HG02571 (cell line): Measurements from ENCODE around the gene LHX2.

Experiments
- ATAC-seq: cut with Tn5 transposase; IDR thresholded peaks from one replicate; pipeline ENCODE4 v1.9.1; 2021; ENCODE audit warnings: mild to moderate bottlenecking, moderate library complexity; ENCODE audit not compliant: unreplicated experiment

LHX2 gene

DNA sequence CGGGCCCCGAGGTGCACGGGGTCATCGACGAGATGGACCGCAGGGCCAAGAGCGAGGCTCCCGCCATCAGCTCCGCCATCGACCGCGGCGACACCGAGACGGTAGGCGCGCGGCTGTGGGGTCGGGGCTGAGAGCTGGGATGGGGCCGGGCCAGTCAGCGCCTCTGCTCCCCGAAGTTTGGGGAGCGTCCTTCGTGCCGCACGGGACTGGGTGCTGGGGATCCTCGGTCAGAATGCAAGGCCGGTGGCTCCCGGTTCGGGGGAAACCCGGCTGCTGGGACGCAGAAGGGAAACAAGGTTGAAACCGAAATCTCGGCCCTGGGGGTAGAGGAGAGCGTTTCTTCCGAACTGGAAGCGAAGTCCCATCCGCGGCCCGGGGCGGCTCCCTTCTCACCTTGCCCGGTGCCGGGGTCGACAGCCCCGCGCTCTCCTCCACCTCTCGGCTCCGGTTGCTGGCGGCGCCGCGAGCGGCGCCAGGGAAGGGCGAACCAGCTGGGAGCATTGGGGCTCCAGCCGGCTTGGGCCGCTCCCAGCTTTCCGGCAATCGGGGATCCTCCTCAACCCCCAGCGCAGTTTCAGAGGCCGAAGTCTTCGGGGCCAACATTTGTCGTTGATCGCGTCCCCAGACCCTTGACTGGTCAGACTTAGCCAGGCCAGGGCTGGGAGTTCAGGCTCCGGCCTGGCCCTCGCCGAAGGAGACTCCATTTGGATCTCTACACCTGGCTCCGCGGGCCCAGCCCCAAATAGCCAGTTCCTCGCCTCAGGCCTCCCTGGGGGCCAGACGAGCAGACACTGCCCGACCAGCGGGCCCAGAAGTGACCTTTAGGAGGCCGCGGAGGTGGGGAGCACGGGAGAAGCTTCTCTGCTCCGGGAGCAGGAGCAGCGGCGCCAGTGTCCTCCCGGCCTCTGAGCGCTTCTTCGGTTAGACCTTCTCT, 1.1 kb downstream of the LHX2 start:
- no peak for ATAC-seq

DNA sequence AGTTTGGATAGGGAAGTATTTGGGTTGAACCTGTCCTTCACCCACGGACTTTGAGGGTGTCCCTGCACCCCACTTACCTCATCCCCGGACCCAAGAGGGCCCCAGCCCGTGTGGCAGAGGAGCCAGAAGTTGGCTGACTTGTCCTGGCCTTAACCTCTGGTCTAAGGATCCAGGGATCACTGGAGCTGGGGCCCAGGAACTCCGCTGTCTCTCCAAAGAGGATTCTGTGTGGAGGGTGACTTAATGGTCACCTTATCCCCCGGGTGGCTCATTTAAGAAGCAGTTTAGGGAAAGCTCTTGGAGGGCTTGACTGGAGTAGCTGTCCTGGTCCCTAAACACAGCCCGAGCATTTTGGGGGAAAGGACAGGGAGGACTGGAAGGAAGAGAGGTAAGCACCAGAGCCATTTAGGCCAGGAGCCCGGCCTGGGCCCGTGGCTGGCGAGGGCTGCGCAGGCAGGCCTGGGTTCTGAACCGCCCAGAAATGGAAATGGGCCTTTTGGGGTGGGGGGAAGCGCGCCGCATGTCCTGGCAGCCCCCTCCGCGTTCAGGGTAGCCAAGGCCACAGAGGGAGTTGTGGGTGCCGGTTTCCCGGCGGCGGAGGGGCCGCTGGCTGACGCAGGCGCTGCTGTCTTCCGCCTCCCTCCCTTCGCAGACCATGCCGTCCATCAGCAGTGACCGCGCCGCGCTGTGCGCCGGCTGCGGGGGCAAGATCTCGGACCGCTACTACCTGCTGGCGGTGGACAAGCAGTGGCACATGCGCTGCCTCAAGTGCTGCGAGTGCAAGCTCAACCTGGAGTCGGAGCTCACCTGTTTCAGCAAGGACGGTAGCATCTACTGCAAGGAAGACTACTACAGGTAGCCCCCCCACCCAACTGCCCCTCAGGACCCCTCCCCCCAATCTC, 2.0 kb downstream of the LHX2 start:
- ATAC-seq: no peak

DNA sequence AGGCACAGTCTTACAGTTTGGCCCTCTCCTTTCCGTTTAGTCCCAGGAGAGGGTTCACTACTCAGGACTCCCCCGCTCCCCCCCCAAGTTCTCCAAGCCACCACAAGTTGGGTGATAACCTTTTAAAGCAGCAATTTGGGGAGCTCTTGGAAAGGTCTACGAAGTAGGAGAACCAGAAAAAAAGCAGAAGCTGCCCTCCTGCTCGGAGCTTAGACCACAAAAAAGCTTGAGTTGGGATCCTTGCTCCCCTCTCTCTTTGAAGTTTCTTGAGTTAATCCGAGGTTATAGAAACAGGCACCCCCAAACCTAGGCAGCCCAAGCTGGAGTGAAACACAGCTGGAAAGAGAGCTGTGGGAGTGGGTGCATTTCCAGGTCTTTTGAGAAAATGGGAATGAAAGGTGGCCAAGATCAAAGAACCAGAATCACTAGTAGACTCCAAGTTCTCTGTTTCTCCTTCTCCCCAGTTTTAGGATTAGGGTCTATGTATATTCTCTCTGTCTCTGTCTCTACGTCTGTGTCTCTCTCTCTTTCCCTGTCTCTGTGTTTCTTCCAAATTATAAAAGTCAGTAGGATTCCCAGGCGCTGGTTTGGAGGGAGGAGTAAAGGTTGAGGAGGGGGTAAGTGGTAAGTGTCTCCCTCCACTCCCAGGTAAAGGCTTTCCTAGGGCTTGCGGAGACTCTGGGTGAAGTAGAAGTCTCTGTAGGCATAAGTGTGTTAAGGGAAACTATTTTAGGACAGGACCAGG, 2.8 kb downstream of the LHX2 start:
- ATAC-seq: no peak

DNA sequence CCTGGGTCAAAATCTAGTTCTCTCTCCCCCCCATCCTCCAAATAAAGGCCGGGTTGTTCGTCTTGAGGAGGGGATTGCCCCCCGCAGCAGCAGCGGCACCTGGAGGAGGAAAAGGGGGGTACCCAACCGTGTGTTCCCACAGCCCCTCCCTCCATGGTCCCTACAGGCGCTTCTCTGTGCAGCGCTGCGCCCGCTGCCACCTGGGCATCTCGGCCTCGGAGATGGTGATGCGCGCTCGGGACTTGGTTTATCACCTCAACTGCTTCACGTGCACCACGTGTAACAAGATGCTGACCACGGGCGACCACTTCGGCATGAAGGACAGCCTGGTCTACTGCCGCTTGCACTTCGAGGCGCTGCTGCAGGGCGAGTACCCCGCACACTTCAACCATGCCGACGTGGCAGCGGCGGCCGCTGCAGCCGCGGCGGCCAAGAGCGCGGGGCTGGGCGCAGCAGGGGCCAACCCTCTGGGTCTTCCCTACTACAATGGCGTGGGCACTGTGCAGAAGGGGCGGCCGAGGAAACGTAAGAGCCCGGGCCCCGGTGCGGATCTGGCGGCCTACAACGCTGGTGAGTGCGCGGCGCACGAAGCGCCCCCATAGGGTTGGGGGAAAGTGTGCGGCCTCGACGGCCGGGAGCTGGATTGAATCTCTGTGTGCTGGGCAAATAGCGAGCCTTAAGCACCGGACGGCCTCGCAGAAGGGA, 3.5 kb downstream of the LHX2 start:
- ATAC-seq: no peak

DNA sequence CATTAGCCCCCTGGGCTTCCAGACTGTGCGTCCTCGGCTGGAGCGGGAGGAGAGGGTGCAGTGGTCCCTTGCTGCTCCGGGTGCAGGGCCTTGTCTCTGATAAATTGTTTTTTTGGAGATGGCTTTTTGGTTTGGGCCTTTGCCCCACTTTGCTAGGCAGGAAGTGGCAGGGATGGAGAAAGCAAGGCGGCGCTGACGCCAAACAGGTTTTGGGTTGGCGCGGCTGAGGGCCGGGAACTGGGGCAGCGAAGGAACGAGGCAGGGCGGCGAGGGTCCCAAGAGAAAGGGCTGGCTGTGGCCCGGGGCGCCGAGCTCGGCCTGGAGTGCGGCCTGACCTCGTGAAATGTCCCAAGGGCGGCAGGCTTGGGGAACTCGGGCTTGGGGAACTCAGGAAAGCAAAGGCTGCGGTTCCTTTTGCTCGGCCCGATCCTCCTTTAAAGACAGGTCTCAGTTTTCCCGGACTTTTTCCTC, 4.1 kb downstream of the LHX2 start:
- no peak for ATAC-seq

DNA sequence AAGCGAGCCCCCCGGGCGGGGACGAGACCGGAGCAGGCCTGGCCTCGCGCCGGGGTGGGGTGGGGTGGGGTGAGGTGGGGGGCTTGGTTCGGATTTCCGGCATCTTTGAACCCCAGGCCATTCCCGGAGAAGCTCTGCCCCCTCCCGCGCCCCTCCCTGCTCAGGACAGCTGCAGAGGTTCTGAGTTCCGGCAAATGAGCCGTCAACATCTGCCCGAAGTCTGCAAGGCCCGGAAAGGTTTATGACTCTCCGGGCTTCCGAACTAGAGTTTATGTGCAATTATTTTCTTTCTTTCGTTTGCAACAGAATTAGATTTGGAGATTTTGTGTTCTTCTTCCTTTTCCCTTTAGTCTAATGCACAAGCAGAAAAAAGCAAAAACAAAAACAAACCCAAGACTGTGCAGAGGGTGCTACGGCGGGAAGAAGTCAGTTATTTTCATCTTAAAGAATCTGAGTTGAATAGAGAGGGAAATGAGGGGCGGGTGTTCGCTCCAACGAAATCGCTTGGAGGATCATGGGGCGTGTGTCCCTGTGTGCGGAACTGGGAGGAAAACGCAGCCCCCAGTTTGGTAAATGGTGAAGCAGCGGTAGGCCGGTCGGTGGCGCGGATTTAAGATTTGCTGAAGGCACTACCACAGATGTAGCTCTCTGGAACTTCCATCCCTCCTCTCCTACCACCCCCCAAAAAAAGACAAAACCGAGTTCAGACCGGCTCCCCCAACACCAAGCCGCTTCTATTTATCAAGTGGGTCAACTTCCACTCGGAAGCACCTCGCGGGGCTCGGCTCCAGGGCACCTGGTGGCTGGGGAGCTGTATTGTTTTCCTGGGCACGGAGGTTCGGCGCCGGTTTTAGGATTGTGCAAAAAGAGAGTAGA, 4.8 kb downstream of the LHX2 start:
- ATAC-seq: no peak

DNA sequence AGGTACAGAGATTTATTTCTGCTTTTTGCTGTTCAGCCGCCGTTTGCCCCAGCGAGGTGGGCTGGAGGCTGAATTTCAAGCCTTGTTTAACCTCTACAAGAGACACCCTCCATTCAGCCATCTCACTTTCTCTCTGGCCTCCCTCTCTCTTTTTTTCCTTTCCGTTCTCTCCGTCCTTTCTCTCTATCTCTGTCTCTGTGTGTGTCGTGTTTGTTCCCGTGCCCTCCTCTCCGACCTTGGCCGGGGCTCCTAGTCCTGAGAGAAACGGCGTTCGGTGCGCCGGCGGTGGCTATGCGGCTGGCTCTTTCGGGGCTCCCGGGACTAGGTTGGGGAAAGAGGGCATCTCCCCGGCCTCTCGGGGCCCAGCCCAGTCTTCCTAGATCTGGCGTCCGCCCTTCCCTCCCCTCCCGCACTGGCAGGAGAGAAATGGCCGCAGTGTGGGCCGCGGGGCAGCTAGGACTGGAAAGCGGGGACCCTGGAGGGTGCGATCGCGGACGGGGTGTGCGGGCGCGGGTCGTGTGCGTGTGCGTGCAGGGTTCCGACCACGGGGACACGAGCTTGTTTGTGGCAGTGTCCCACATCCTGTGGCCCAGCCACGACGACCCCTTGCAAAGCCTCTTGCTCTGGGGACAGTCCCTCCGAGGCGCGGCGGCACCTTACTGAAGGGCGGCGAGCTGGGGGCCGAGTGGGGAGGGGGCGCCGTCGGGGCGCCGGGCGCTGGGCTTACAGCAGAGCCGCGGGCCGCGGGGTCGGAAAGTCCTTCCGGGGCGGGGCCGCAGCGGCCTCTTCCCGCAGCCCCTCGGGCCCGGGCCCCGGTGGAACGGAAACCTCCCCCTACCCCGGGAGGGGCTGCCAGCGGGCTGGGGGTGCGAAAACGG, 5.7 kb downstream of the LHX2 start:
- ATAC-seq: no peak

DNA sequence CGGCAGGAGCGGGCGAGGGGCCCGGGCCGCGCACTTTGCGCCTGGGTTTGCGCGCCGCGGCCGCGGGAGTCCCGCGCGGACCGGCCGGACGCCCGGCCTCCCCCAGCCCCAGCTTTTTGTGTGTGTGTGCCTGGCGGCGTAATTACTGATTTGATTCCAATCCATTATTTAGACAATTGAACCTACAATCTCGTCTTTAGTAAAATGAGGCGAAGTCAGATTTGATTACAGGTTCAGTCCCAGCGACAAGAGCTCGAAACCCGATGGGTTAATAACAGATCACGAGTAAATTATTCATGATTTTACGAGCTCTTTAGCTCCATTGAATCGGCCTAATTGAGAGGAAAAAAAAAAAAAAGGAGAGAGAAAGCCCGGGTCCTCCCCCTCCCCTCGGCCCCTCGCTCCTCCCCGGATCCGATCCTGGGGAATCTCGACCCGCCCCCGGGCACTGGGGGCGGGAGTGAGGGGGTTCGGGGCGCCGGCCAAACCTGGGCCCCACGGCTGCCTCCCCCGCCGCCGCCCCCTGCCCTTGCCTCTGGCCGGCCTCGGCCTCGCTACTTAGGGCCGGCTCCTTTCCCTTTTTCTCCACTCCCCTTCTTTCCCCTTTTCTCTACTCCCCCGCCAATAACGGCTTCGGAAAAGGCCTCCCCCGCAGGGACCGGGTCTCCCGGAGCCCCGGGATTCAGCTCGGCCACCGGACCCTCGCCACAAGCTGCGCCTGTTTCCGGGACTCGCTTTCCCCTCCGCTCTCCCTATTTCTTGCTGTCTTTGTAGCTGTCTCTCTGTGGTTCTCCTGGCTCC, 6.6 kb downstream of the LHX2 start:
- no peak for ATAC-seq

DNA sequence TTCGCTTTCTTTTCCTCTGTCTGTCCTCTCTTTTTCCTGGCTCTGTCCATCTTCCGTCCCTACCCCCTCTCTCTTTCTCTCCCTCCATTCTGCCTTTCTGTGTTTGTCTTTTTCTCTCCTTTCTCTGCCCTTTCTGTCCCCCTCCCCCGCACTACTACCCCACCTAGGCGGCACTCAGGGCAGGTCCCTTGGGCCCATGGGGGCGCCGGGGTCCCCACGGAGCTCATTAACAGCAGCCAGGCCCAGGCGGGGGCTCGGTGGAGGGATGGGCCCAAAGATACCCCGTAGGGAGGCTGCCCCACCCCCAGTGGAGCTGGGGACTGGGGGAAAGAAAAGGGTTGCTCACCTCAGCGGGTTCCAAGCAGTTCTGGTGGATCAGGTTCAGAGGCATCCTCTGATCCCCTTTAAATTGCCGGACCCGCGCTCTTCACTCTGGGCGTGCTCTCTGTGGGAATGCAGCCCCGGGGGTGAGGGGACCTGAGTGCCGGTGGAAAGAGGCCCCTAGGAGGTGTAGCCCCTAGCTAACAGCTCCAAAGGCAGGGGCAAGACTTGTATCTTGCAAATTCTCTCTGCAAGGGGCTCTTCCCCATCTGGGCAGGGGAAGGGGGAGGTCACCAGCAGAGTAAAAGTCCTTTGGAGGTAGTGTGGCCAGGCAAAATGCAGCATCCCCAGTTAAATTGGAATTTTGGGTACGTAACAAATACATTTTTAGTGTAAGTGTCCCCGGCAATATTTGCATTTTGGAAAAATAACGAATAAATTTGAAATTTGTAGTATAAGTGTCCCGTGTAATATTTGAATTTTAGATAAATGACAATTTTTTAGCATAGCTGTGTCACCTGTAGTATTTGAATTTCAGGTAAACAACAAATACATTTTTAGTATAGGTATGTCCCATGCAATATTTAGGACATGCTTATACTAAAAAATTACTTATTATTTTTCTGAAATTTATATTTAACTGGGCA, 7.4 kb downstream of the LHX2 start:
- no peak for ATAC-seq

DNA sequence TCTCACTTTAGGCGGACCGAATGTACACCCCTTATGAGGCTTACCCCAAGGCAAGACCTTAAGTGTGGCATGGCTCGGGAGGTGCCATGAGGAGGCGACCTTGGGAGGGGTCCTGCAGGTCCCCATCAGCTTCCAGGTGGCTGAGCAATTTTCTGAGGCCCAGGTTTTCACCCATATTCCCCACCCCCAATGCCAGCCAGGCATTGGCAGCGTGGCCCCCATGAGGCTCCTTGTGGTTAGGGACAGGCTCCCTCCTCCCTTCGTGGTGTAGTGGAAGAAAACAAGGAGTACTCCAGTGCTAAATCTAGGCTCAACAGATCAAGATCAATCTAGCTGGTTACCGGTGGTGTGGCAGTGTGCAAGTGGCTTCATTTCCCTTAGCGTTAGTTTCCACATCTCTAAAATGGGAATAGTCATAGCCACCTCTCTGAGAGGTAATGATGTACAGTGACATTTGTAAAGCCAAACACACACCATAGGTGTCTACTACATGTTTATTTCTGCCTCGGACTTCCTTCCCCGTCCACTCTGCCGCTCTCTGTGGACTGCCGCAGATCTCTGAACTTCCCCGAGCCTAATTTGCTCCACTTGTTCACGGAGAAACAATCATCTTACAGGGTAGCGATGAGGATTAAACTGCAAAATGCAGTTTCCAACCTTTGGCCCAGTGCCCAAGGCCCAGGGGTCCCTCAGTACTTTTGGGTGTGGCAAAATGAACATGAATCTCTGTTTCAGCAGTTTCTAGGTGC, 8.4 kb downstream of the LHX2 start:
- no peak for ATAC-seq

DNA sequence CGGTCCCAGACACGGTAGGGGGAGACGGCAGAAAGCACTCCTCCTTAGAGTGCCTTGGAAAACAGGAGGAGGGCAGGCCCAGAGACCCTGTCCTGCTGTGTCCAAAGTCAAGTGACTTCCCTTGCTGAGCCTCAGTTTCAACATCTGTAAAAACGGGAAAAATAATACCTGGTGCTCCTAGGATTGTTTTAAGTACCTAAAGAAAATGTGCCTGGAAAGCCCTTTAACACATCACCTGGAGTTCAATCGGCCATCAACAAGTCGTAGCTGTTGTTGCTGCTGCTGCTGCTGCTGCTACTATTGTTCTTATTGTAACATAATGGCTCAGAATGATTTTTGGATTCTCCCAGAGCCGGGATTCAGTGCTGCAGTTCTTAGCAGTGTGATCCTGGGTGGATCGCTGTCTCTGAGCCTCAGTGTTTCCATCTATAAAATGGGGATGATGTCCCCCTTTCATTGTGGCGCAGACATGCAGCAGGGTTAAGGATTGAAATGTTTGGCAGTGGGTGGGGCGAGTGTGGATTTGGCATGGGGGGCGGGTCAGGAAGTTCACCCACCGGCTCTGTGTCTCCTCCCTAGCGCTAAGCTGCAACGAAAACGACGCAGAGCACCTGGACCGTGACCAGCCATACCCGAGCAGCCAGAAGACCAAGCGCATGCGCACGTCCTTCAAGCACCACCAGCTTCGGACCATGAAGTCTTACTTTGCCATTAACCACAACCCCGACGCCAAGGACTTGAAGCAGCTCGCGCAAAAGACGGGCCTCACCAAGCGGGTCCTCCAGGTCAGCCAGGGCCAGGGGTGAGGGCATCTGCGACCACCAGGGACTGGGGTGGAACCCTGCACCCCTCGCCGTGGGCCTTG, 9.2 kb downstream of the LHX2 start:
- no peak for ATAC-seq

DNA sequence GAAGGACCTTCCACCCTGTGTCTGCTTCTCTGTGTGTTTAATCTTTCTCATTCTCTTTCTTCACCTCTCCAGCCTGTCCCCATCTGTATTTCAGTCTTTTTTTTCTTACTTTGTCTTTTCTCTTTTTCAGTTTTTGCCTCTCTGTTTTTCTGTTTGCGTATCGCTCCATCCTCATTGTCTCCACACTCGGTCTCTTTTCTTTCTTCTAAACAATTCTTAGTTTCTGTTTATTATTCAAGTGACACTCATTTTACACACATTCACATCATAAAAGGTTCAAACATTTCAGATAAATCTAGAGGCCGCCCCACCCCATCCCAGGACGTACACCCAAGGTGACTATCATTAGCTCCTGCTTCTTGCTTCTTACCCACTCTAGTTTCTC, 9.8 kb downstream of the LHX2 start:
- ATAC-seq: no peak

DNA sequence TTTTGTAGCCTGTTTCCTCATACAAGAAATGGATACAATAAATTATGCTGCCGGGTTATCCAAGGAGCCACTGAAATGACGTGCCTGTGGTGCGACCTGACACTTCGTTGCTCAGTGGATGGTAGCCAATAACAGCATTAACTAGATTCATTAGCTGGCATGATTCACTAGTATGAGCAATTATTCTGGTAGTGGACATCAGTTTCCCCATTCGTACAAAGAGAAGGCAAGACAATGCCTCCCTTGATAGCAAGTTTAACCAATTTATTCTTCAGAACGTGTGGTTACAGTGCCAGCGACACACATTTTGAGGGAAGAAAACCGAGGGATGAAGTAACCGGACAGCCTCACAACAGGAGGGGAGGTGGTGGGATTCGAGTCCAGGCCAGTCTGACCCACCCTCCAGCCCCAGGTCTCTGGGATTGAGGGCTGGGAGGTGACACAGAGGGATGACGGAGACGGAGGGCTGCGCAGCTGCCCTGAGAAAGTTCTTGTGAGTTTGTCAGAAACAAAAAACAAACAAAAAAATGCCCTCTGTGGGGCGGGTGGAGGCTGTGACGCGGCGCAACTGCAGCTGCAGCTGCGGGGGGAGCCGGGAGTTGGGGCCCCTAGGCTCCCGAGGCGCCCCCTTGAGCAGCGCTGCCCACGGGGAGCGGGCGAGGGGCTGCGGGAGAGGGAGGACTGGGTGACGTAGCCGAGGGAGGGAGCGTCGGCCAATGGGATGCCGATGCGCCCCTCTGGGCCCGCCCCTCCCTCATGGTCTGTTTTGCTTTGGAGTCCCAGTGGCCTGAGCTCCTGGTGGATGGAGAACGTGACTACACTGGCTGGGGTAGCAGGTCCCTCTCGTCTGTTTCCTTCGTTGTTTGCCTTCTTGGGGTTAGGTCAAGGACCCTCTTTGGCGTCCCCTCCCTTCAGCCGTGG, 10.9 kb downstream of the LHX2 start:
- ATAC-seq: no peak

DNA sequence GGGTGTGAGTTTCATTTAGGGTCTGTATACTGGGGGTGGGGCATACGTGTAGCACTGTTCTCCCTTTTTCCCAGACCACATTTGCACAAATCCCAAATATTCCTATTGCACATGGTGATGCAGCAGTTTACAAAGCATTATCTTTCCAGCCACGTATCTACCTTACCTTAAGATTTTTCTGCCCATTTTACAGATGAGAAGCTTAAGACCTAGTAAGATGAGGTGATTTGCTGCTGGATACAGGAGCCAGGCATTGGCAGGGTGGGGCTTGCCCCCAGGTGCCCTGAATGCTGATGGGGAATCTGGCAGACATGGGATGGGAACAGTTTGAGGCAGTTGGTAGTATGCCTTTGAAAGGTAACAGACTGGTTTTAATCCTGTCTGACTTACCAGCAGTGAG, 12.5 kb downstream of the LHX2 start:
- ATAC-seq: no peak
